Left kidney (tissue), 2 donors: ENCODE data around the gene COX7C. TPM values are rescaled to one million over a fixed set of nuclear protein-coding genes. Genes with fewer than 3 reads are reported as not detected.
"Not testable (repeated sequence)": the region's sequence is repeated elsewhere in the genome, so short reads cannot be mapped to it uniquely, and the experiment has no call there.

Experiments used
- DNase-seq: peaks from one replicate; pipeline ENCODE4 v3.0.0-alpha.2; 2013
- polyA plus RNA-seq: library from polyadenylated mRNA; unstranded; fragments of 120-200 nt; gene quantifications from one replicate; pipeline ENCODE4 v1.2.1, GENCODE V29; 2013; ENCODE audit not compliant: insufficient read length

COX7C gene
- polyA plus RNA-seq, 1 donor = 912 TPM

GRCh38 chr5:86646671-86647070 is 28.9 kb downstream of the COX7C start:
- DNase-seq = no peak

- no peak for DNase-seq
Measured at GRCh38 chr5:86649832-86650505, 32.2 kb downstream of the COX7C start.

- DNase-seq = not testable (repeated sequence)
Measured at GRCh38 chr5:86660771-86661170, 43.0 kb downstream of the COX7C start.

GRCh38 chr5:86664173-86664572 is 46.4 kb downstream of the COX7C start:
- DNase-seq = no peak

GRCh38 chr5:86665984-86666760 is 48.4 kb downstream of the COX7C start:
- DNase-seq = no peak

- DNase-seq = no peak
Measured at GRCh38 chr5:86666981-86667380, 49.2 kb downstream of the COX7C start.
